RWPE1 (cell line): ENCODE measurements around the gene NUP205.

Experiments used
- CTCF ChIA-PET: fragments of 350-600 bp; sonication (Branson Sonifier 250); formaldehyde crosslinking; extraction: SDS; loops from one replicate; lab custom pipeline; 2021; lab: Yijun Ruan, JAX
- POLR2A ChIA-PET: fragments of 400-600 bp; formaldehyde crosslinking; extraction: SDS; loops from one replicate; lab custom pipeline; 2020; ENCODE audit warnings: antibody characterized with exemption; ENCODE audit not compliant: low non-redundant PET; lab: Yijun Ruan, JAX
- DNase-seq: peaks from one replicate; pipeline ENCODE4 v3.0.0; 2012; ENCODE audit warnings: low spot score
- H3K27ac ChIP-seq: fragments of 450-650 bp; 2 replicates; pipeline ENCODE4 v1.5.1; 2017
- CTCF ChIP-seq: fragments of 450-650 bp; conservative IDR thresholded peaks from 2 replicates; pipeline ENCODE4 v1.5.1; 2017; ENCODE audit warnings: low read depth, mild to moderate bottlenecking

The NUP205 gene

GRCh38 chr7:135558337-135558767 lies 635 bp downstream of the NUP205 start:
- peak; percentile 81 for TF ChIP-seq CTCF

DNA sequence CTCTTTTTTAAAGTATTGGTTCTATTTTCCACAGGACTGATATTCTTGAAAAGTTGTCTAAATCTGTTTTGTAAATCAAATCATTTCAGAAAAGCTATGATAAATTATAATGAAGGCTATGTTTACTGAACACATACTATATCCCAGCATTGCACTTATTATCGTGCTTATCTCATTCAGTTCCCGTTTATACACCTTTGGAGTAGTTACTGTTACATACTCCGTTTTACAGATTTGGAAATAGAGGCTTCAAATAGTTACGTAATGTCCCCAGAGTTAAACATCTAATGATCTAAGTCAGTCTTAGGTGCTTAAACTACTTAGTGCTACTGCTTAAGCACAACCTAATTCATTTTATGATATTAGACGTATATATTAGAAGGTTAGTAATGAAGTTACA lies 1.2 kb downstream of the NUP205 start:
- no peak overlapping the region for H3K27ac ChIP-seq
- no peak for DNase-seq
- POLR2A ChIA-PET = no interaction called here
- CTCF ChIA-PET = no interaction called here
- no peak for TF ChIP-seq CTCF

More at GRCh38 chr7:135558337-135558767, 635 bp downstream of the NUP205 start:
- peak; percentile 66 for DNase-seq
- ChIA-PET CTCF (interaction anchor here (0.7 kb wide), 1 partner anchor 203 kb away, joined by 3 read pairs; no protein-coding TSS in a partner anchor), POLR2A (no interaction called here)
- peak overlapping the region; percentile 94 for H3K27ac ChIP-seq

DNA sequence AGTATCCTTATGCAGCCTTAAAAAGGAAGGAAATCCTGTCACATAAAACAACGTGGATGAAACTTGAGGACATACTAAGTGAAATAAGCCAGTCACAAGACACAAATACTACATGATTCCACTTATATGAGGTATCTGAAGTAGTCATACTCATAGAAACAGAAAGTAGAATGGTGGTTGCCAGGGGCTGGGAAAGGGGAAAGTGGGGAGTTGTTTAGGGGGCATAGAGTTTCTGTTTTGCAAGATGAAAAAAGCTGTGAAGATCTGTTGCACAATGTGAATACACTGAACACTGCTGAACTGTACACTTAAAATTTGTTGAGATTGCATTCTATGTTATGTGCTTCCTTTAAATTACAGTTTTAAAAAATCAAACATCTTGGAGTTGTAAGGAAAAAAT lies 2.9 kb downstream of the NUP205 start:
- no peak overlapping the region for H3K27ac ChIP-seq
- ChIA-PET POLR2A (no interaction called here), CTCF (no interaction called here)
- TF ChIP-seq CTCF = no peak
- no peak for DNase-seq

DNA sequence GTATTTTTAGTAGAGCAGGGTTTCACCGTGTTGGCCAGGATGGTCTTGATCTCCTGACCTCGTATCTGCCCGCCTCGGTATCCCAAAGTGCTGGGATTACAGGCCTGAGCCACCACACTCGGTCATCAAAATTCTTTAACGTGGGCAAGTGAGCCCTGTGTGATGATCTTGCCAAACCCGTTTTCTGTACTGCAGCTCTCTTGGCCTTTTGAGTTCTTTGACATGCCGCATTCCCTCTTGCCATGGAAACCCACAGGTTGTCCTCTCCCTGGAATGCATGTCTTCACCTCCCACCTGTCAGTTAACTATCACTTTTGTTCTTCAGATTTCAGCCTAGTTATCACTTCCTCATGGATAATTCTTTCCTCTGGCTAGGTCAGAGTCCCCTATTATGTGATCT lies 5.0 kb downstream of the NUP205 start:
- ChIA-PET CTCF (no interaction called here), POLR2A (no interaction called here)
- TF ChIP-seq CTCF = no peak
- H3K27ac ChIP-seq = no peak overlapping the region
- DNase-seq = no peak

GRCh38 chr7:135571834-135572233 lies 14.1 kb downstream of the NUP205 start:
- no peak for DNase-seq
- no peak overlapping the region for H3K27ac ChIP-seq
- ChIA-PET CTCF (interaction anchor here (0.6 kb wide), 1 partner anchor 247 kb away, joined by 3 read pairs; no protein-coding TSS in a partner anchor), POLR2A (no interaction called here)
- no peak for TF ChIP-seq CTCF

GRCh38 chr7:135573541-135573940 lies 15.8 kb downstream of the NUP205 start:
- POLR2A ChIA-PET = no interaction called here
- CTCF ChIA-PET = no interaction called here
- H3K27ac ChIP-seq = no peak overlapping the region
- TF ChIP-seq CTCF = no peak
- DNase-seq = no peak
